ENCODE data around the gene TLCD4.

DNA sequence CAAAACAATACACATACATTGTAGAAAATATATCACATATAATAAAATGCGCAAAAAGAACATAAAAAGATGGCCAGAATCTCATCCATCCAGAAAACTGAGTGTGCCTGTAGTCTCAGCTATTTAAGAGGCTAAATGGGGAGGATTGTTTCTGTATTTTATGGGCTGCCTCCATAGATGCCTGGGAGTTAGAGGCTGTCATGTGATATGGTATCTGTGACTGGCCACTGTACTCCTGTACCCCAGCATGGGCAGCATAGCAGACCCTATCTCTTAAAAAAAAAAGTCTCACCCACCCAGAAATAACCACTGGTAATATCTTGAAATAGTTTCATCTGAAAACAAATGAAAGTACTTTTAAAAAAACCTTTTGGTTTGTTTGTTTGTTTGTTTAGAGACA lies 3.5 kb upstream of the TLCD4 start:
- TF ChIP-seq, protein P1, sequence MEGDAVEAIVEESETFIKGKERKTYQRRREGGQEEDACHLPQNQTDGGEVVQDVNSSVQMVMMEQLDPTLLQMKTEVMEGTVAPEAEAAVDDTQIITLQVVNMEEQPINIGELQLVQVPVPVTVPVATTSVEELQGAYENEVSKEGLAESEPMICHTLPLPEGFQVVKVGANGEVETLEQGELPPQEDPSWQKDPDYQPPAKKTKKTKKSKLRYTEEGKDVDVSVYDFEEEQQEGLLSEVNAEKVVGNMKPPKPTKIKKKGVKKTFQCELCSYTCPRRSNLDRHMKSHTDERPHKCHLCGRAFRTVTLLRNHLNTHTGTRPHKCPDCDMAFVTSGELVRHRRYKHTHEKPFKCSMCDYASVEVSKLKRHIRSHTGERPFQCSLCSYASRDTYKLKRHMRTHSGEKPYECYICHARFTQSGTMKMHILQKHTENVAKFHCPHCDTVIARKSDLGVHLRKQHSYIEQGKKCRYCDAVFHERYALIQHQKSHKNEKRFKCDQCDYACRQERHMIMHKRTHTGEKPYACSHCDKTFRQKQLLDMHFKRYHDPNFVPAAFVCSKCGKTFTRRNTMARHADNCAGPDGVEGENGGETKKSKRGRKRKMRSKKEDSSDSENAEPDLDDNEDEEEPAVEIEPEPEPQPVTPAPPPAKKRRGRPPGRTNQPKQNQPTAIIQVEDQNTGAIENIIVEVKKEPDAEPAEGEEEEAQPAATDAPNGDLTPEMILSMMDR (IDR thresholded peaks at IDR 0.05 in 2 of 3, conservative IDR thresholded peaks at IDR 0.05 in 1 of 3; ENCODE audit: borderline replicate concordance in 1 of 3, insufficient read depth in 1 of 3, low read depth in 2 of 3, low read length in 2 of 3) = no peak
- TF ChIP-seq, protein P2, sequence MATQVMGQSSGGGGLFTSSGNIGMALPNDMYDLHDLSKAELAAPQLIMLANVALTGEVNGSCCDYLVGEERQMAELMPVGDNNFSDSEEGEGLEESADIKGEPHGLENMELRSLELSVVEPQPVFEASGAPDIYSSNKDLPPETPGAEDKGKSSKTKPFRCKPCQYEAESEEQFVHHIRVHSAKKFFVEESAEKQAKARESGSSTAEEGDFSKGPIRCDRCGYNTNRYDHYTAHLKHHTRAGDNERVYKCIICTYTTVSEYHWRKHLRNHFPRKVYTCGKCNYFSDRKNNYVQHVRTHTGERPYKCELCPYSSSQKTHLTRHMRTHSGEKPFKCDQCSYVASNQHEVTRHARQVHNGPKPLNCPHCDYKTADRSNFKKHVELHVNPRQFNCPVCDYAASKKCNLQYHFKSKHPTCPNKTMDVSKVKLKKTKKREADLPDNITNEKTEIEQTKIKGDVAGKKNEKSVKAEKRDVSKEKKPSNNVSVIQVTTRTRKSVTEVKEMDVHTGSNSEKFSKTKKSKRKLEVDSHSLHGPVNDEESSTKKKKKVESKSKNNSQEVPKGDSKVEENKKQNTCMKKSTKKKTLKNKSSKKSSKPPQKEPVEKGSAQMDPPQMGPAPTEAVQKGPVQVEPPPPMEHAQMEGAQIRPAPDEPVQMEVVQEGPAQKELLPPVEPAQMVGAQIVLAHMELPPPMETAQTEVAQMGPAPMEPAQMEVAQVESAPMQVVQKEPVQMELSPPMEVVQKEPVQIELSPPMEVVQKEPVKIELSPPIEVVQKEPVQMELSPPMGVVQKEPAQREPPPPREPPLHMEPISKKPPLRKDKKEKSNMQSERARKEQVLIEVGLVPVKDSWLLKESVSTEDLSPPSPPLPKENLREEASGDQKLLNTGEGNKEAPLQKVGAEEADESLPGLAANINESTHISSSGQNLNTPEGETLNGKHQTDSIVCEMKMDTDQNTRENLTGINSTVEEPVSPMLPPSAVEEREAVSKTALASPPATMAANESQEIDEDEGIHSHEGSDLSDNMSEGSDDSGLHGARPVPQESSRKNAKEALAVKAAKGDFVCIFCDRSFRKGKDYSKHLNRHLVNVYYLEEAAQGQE (IDR thresholded peaks at IDR 0.05; ENCODE audit: low read depth) = no peak
